ENCODE measurements around the gene SEC61G.

DNA sequence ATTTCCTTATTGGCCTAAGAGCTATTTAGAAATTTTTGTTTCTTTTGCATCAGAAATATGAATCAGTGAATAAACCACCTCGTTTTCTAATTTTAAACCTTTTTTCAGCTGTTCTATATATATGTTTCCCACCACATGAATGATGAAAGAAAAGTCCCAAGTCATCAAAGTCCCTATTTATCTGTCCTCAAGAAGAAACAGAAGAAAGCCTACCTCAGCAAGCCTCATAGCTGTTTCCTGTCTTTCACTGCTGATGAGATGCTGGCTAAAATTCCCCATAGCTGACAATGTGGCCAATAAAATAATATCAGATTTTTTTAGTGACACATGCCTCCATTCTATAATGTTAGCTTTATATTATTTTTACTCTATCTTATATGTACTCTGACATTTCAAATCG lies 54.2 kb downstream of the SEC61G start:
- TF ChIP-seq CSDC2 (CRISPR knock-in tag; IDR thresholded peaks at IDR 0.05) = no peak
- TF ChIP-seq, protein P1, sequence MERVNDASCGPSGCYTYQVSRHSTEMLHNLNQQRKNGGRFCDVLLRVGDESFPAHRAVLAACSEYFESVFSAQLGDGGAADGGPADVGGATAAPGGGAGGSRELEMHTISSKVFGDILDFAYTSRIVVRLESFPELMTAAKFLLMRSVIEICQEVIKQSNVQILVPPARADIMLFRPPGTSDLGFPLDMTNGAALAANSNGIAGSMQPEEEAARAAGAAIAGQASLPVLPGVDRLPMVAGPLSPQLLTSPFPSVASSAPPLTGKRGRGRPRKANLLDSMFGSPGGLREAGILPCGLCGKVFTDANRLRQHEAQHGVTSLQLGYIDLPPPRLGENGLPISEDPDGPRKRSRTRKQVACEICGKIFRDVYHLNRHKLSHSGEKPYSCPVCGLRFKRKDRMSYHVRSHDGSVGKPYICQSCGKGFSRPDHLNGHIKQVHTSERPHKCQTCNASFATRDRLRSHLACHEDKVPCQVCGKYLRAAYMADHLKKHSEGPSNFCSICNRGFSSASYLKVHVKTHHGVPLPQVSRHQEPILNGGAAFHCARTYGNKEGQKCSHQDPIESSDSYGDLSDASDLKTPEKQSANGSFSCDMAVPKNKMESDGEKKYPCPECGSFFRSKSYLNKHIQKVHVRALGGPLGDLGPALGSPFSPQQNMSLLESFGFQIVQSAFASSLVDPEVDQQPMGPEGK (CRISPR knock-in tag; IDR thresholded peaks at IDR 0.05; ENCODE audit: borderline replicate concordance) = no peak
- no peak for TF ChIP-seq ZFP30 (CRISPR knock-in tag; IDR thresholded peaks at IDR 0.05)
